Measurements from ENCODE around the gene CSRNP3.

The CSRNP3 gene

GRCh38 chr2:165682546-165682945 is 213.0 kb downstream of the CSRNP3 start:
- DNase-seq (ENCODE audit: low read depth in 2 of 2) = no peak

- no peak for DNase-seq (ENCODE audit: low read depth in 2 of 2)
Measured at GRCh38 chr2:165686800-165687199, 217.3 kb downstream of the CSRNP3 start.

GRCh38 chr2:165687426-165688002 is 218.0 kb downstream of the CSRNP3 start:
- DNase-seq (ENCODE audit: low read depth in 2 of 2) = no peak

- DNase-seq (ENCODE audit: low read depth in 2 of 2) = no peak
Measured at GRCh38 chr2:165691615-165692014, 222.1 kb downstream of the CSRNP3 start.

GRCh38 chr2:165692906-165693305 is 223.4 kb downstream of the CSRNP3 start:
- no peak for DNase-seq (ENCODE audit: low read depth in 2 of 2)

- no peak for DNase-seq (ENCODE audit: low read depth in 2 of 2)
Measured at GRCh38 chr2:165693838-165694237, 224.3 kb downstream of the CSRNP3 start.

- DNase-seq (ENCODE audit: low read depth in 2 of 2) = no peak
Measured at GRCh38 chr2:165697748-165698443, 228.4 kb downstream of the CSRNP3 start.

GRCh38 chr2:165698444-165698884 is 229.0 kb downstream of the CSRNP3 start:
- no peak for DNase-seq (ENCODE audit: low read depth in 2 of 2)

GRCh38 chr2:165699946-165700345 is 230.4 kb downstream of the CSRNP3 start:
- DNase-seq (ENCODE audit: low read depth in 2 of 2) = no peak

- DNase-seq (ENCODE audit: low read depth in 2 of 2) = no peak
Measured at GRCh38 chr2:165700531-165700930, 231.0 kb downstream of the CSRNP3 start.

- DNase-seq (ENCODE audit: low read depth in 2 of 2) = no peak
Measured at GRCh38 chr2:165701147-165701546, 231.6 kb downstream of the CSRNP3 start.

GRCh38 chr2:165706960-165707487 is 237.5 kb downstream of the CSRNP3 start:
- DNase-seq (ENCODE audit: low read depth in 2 of 2) = no peak

- no peak for DNase-seq (ENCODE audit: low read depth in 2 of 2)
Measured at GRCh38 chr2:165716091-165716490, 246.6 kb downstream of the CSRNP3 start.

GRCh38 chr2:165718610-165719210 is 249.2 kb downstream of the CSRNP3 start:
- DNase-seq (ENCODE audit: low read depth in 2 of 2) = no peak

GRCh38 chr2:165720511-165720910 is 251.0 kb downstream of the CSRNP3 start:
- DNase-seq (ENCODE audit: low read depth in 2 of 2) = no peak

- no peak for DNase-seq (ENCODE audit: low read depth in 2 of 2)
Measured at GRCh38 chr2:165725421-165725820, 255.9 kb downstream of the CSRNP3 start.

Data from stimulated activated CD4-positive, alpha-beta T cell treated with anti-CD3 and anti-CD28 coated beads, Interleukin-1b, Interleukin-23, amount 100 ng/mL, for 1 hour (primary cell).